ENCODE data around the gene TYRP1.

DNA sequence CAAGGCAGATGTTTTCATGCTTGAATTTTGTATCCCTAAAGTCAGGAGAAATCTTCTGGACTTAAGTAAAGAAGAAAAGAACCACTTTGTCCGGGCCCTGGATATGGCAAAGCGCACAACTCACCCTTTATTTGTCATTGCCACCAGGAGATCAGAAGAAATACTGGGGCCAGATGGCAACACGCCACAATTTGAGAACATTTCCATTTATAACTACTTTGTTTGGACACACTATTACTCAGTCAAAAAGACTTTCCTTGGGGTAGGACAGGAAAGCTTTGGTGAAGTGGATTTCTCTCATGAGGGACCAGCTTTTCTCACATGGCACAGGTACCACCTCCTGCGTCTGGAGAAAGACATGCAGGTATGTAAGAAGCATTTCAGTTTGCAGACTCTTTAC, 2.3 kb downstream of the TYRP1 start:
- TF ChIP-seq, protein P1, sequence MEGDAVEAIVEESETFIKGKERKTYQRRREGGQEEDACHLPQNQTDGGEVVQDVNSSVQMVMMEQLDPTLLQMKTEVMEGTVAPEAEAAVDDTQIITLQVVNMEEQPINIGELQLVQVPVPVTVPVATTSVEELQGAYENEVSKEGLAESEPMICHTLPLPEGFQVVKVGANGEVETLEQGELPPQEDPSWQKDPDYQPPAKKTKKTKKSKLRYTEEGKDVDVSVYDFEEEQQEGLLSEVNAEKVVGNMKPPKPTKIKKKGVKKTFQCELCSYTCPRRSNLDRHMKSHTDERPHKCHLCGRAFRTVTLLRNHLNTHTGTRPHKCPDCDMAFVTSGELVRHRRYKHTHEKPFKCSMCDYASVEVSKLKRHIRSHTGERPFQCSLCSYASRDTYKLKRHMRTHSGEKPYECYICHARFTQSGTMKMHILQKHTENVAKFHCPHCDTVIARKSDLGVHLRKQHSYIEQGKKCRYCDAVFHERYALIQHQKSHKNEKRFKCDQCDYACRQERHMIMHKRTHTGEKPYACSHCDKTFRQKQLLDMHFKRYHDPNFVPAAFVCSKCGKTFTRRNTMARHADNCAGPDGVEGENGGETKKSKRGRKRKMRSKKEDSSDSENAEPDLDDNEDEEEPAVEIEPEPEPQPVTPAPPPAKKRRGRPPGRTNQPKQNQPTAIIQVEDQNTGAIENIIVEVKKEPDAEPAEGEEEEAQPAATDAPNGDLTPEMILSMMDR (IDR thresholded peaks at IDR 0.05): no peak
- no peak for TF ChIP-seq POLR2A (IDR thresholded peaks at IDR 0.05)
